DMS53 (cell line): ENCODE measurements around the gene APOO.
"Not testable (repeated sequence)": the region's sequence is repeated elsewhere in the genome, so short reads cannot be mapped to it uniquely, and the experiment has no call there.

Experiments used
- DNase-seq: peaks from one replicate; lab custom pipeline; 2025; lab: John Stamatoyannopoulos, UW

APOO gene

DNA sequence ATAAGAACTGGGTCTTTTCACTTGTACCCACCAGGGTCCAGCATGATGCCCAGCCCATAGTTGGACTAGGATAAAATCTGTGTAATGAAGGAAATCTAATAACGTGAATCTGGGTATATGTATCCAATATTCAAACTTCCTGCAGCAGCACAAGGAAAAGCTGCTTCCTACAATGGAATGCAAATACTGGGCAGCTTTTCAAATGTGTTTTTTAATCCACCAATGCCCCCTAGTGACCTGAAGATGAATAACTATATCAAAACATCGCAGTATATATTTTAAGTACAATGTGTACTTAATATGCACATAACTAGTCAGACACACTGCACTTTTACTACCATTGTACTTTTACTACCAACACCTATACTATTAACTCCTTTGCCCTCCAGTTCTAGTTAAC is 5.3 kb downstream of the APOO start:
- DNase-seq, result peak; percentile 79

DNA sequence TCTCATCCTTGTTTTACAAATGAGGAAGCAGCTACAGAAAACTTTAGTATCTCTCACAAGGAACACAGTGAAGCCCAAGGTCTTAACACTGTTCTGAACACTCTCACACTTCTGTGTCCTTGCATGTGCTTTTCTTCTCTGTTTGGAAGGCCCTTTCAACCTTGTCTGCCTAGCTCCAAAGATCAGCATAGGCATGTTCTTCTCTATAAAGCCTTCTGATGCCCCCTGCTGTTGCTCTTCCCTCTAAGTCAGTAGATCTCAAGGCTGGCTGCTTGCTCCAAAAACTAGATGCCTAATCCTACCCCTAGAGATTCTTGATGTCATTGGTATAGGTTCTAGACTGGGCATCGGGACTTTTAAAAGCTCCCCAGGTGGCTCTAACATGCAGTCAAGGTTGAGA is 5.9 kb downstream of the APOO start:
- peak; percentile 84 for DNase-seq

DNA sequence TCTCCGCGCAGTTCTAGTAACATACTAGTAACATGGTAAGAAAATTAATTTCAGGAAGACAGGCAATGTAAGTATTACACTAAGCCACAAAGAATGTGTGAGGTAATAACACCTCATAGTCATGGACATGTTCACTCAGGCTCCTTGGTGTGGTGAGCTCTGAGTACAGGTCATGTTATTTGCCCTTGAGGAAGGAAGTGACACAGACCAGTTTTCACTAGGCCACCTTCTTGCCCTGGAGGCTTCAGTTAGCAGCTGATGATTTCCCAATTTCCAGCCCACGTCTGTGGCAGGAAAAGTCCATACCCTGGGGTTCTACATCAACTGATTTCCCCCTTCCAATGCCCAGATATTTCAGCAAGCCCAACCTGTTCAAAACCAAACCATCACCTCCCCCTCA is 6.7 kb downstream of the APOO start:
- peak; percentile 14 for DNase-seq

DNA sequence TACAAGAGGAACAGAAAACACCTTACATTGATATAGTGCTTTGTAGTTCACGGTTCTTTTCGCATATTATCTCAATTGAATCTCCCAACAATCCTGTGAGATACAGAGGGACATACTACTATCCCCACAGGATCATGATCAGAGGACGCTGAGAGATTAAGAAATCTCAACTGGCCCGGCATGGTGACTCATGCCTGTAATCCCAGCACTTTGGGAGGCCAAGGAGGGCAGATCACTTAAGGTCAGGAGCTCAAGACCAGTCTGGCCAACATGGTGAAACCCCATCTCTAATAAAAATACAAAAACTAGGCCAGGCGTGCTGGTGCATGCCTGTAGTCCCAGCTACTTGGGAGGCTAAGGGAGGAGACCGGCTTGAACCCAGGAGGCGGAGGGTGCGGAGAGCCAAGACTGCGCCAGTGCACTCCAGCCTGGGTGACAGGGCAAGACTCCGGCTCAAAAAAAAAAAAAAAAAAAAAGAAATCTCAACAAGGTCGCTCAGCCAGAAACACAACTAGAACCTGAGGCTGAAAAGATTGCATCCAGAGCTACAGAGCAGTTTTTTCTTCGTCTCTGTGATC is 7.4 kb downstream of the APOO start:
- no peak for DNase-seq

- no peak for DNase-seq
Observed at GRCh38 chrX:23898412-23898959, 9.3 kb downstream of the APOO start.

GRCh38 chrX:23896981-23897380 is 10.8 kb downstream of the APOO start:
- no peak for DNase-seq

DNA sequence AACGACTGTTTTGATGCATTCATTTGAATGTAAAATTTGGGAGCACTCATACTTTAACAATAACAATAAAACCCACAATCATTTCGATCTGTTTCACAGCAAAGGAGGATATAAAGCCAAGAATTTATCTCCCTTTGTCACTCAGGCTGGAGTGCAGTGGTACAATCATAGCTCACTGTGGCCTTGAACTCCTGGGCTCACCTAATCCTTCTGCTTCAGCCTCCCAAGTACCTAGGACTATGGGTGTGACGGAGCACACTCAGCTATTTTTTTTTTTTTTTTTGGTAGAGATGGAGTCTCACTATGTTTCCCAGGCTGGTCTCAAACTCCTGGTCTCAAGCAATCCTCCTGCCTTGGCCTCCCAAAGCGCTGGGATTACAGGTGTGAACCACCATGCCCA is 11.2 kb downstream of the APOO start:
- not testable (repeated sequence) for DNase-seq

GRCh38 chrX:23894993-23895392 is 12.7 kb downstream of the APOO start:
- not testable (repeated sequence) for DNase-seq

DNA sequence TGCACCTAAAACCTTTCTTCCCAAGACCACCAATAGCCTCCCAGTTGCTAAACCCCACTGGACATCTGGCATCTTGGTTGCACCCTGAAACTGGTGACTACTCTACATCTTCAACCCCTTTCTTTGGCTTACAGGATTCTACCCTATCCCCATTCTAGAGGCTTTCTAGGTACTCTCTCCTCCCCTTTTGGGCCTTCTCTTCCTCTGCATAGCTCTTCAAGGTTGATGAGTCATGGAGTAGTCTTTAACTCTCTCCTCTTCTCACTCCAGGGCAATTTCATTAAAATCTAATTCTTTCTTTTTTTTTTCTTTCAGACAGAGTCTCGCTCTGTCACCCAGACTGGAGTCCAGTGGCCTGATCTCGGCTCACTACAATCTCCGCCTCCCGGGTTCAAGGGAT is 16.8 kb downstream of the APOO start:
- DNase-seq, result peak; percentile 31

- no peak for DNase-seq
Observed at GRCh38 chrX:23888887-23889501, 18.7 kb downstream of the APOO start.

DNA sequence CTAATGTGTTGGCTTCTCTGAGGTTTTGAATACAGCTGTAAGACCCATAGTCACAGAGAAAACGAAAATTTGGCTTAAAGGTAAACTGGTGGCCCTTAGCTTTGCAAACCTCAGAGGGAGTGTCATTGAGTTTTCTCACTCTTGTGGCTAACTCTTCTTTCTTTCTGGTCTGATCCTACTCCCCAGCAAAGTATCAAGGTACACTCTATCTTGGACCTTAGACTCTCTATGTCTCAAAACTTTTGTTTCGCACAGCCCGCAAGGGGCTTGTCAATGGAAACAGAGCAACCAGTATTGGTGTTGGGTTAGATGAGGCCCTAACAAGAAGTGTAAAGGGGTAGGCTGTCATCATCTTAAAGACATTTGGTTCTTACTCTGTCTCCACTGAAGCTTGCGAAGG is 19.8 kb downstream of the APOO start:
- DNase-seq, result no peak

GRCh38 chrX:23887451-23887850 is 20.3 kb downstream of the APOO start:
- DNase-seq, result no peak

GRCh38 chrX:23885803-23886202 is 21.9 kb downstream of the APOO start:
- no peak for DNase-seq

DNA sequence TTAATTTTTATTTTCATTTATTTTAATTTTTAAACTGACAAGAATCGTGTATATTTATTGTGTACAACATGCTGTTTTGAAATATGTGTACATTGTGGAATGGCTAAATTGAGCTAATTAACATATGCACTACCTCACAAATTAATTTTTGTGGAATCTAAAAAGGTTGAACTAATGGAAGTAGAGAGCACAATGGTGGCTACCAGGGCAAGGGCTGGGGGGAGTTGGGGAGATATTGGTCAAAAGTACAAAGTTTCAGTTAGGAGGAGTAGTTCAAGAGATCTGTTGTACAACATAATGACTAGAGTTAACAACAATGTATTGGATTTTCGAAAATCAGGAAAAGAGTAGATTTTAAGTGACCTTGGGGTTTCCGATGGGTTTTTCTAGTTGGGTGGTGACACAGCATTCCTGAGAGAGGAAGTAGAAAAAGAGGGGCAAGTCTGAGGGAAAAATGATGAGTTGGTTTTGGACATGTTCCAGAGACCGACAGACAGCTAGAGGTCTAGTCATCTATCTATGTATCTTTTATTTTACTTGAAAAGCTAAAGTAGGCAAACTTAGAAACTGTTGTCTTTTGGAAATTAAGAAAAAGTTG is 23.2 kb downstream of the APOO start:
- DNase-seq, result no peak

DNA sequence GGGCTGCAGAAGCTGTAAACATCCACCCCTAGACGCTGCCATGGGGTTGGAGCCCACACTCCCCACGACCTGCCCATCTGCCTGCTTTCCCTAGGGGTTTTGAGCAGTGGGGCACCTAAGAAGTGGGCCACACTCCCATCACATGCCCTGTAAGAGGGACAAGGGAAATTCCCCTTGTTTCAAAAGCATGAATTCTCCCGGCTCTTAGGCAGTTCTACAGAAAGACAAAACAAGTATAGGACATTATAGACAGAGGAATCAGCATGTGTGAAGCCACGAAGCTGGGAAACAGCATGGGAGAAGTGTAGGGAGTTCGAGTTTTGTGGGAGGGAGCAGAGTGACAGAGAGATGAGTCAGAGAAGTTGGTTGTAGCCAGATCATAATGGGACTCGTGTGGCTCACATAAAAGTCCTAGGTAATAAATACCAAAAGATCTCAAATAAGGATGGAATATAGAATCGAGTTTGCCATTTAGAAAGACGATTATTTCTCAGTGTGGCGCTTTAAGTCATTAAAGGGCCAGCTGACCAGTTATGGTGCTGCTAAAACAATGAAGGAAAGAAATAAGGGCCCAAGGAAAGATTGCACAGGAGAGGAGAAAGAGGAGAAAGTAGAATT is 23.9 kb downstream of the APOO start:
- DNase-seq, result peak; percentile 31

DNA sequence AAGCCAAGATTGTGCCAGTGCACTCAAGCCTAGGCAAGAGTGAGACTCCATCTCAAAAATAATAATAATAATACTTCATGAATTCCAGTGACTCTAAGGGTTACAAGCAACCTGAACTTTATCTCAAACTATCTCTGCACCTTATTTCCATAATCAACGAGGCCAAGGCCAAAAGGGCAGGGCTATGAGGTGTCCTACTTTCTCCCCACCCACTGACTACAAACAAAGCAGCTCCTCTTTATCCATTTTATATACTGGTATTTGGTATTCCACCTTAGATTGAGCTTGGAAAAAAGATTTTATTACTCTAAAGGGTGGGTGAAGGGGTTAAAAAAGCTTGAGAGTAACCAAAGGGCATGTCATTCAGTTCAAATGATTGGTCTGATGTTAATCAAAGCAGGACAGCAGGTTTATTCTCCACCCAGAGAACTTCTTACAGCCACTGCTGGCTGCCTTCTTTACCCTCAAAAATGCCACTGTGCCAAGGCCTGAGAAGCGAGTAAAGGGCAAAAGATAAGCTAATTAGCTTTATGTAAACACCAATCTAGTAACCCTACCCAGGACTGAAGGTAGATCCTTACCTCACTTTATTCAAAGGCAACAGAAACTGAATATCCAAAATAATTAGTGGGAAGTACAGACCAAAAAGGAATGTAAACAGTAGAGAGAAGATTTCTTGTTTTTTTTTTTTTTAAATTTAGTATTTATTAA is 28.2 kb downstream of the APOO start:
- no peak for DNase-seq

DNA sequence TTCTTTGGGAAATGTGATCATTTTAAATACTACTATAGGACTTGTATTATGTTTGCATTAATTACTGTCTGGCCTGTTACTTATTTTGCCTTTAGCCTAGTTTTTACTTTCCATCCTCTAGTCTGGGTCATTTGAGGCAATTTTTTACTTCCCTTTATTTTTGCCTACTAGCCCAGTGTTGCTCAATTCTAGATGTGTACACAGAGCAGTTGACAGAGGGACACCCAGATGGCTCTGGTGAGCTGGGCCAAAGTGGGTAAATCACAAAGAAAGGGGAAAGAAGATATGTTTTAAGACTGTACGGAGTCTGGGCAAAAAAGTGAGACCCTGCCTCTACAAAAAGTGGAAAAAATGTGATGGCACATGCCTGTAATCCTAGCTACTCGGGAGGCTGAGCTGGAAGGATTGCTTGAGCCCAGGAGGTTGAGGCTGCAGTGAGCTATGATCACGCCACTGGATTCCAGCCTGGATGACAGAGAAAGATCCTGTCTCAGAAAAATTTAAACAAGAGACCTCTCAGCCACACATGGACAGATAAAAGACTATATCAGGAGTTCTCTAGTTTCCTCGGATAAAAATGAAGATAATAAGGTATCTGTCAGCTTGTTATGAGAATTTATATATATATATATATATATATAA is 35.7 kb downstream of the APOO start:
- no peak for DNase-seq

DNA sequence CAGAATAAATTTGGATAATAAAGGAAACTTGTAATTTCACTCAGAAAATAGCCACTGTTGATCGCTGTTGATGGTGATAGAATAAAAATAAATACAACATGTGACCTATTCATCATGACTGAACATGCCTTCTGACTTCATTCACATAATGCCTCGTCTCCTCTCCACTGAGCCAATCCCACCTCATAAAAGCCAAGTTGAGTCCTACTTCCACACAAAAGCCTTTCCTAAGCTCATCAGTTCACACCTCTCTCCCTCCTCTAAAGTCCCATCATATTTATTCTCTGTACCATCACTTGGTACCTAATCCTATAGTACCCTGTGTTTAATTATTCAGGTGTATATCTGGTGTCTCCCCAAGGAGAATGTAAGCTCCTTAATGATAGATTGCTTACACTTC is 37.7 kb downstream of the APOO start:
- no peak for DNase-seq

DNA sequence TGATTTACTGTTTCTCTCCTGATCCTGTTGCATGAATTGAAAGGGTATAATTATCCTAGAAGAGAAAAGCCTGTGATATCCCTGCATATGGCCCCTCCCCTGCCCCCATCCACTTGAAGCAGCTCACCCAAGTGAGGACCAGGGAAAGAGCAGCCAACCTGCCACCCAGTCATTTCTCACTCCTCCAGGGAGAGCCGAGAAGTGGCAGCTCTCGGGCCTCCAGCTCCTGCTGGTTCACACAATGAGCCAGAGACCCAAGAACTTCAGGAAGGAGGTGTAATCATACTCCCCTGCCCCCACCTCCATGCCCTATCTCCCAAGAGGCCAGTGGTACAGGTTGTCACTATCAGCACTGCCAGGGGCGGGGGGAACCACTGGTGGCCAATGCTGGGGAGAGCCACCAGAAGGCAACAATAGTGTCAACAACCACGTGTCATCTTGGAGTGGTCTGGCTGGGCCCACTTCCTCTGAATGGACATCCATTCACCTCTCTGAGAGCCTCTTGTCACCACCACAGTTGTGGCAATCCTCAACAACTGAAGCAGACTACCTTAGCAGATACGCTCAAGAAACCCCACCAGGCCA is 42.9 kb downstream of the APOO start:
- DNase-seq, result no peak

DNA sequence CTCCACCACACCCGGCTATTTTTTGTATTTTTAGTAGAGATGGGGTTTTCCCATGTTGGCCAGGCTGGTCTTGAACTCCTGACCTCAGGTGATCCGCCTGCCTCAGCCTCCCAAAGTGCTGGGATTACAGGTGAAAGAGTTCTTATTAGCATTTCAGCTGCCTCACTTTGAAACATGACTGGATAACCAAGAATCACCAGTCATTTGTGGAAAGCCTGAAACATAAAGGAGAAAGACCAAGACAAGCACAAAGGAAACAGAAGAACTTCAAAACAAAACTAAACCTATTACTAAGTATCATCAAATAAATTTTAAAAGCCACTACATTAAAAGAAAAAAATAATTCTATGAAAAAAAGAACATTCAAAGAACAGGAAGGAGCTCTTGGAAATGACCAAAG is 45.8 kb downstream of the APOO start:
- not testable (repeated sequence) for DNase-seq

- DNase-seq, result no peak
Observed at GRCh38 chrX:23861215-23861896, 46.4 kb downstream of the APOO start.
